ENCODE results near the gene TJAP1. TPM values are rescaled to one million over a fixed set of nuclear protein-coding genes. Genes with fewer than 3 reads are reported as not detected.

TJAP1 gene
- total RNA-seq, 2 experiments from 2014 or later, result 35.6 to 37.2 TPM

DNA sequence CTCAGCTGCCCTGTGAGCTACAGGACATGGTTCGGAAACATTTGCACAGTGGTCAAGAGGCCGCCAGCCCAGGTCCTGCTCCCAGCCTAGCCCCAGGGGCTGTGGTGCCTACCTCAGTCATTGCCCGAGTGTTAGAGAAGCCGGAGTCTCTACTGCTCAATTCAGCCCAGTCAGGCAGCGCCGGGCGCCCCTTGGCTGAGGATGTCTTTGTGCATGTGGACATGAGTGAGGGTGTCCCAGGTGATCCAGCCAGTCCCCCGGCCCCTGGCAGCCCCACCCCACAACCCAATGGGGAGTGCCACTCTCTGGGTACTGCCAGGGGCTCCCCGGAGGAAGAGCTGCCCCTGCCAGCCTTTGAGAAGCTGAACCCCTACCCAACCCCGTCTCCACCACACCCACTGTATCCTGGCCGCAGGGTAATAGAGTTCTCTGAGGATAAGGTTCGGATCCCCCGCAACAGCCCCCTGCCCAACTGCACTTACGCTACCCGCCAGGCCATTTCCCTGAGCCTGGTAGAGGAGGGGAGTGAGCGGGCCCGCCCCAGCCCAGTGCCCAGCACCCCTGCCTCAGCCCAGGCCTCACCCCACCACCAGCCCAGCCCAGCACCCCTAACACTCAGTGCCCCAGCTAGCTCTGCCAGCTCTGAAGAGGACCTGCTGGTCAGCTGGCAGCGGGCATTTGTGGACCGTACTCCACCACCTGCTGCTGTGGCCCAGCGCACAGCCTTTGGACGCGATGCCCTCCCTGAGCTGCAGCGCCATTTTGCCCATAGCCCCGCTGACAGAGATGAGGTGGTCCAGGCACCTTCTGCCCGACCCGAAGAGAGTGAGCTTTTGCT is 27.6 kb downstream of the TJAP1 start:
- H3K4me1 Mint-ChIP-seq, result peaks cover 7% of the 10 kb centered on the region
- CTCF ChIA-PET, result interaction anchor here (0.6 to 6.3 kb wide), 15 partner anchors 12 to 293 kb away, joined by 3 to 65 read pairs (median 7); partner anchors contain the start of genes ABCC10, CRIP3, DLK2 and DNPH1
- no peaks in the 10 kb centered on the region for H3K9me3 Mint-ChIP-seq (ENCODE audit: low read depth)
- POLR2A ChIA-PET, result interaction anchor here (0.5 kb wide), 1 partner anchor 406 kb away, joined by 3 read pairs; no protein-coding TSS in a partner anchor
- intact Hi-C loops (cut with DNase I, micrococcal nuclease), result loop anchor here in 1 of 2 experiments (5.0 kb wide), 1 partner anchor 138 kb away; the partner anchor contains the start of gene ZNF318
- no peak for DNase-seq
- no peak for ATAC-seq
- no peak overlapping the region for H3K27ac Mint-ChIP-seq
- H3K4me3 Mint-ChIP-seq, result no peak overlapping the region
- H3K36me3 Mint-ChIP-seq (ENCODE audit: low read depth), result peaks cover 19% of the 10 kb centered on the region
- peaks cover 12% of the 10 kb centered on the region for H3K27me3 Mint-ChIP-seq

DNA sequence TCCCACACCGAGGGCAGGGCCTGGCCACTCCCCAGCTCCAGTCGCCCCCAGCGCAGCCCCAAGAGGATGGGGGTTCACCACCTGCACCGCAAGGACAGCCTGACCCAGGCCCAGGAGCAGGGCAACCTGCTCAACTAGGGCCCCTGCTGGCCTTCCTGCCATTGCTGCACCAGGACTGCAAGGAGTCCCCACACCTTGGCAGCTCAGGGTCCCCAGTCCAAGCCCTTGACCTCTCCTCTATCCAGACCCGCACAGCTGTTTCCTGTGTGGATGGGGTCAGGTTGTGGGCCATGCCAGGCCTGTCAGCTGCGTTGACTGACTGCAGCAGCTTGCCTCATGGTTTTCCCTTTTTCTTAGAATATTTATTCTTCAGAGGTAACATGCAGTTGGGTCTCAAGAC is 28.3 kb downstream of the TJAP1 start:
- Mint-ChIP-seq H3K4me3 (no peak overlapping the region), H3K36me3 (ENCODE audit: low read depth) (peaks cover 18% of the 10 kb centered on the region)

DNA sequence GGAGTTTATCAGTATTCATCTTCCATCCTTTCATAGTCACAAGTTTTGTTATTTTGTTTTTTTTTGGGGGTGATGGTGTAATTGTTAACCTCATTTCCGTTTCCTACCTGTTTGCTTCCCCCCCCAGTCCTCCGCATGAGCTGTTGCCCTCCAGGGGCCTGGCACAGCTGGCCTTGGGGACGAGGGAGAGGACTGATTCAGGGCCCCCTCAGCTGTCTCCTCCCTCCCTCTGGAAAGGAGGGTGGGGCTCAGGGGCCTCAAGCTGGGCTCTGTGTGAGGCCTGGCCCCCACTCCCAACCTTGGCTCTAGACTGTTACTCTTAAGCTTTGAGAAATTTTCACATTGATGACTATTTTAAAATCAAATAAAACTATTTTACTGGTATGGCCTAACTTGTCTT is 28.8 kb downstream of the TJAP1 start:
- no peak overlapping the region for H3K4me3 Mint-ChIP-seq
- H3K27me3 Mint-ChIP-seq, result peaks cover 12% of the 10 kb centered on the region
- POLR2A ChIA-PET, result no interaction called here
- CTCF ChIA-PET, result interaction anchor here (0.6 to 6.3 kb wide), 35 partner anchors 11 to 852 kb away, joined by 3 to 65 read pairs (median 5); partner anchors contain the start of genes CRIP3, DLK2, DNPH1 and POLR1C
- H3K4me1 Mint-ChIP-seq, result peaks cover 7% of the 10 kb centered on the region
- H3K36me3 Mint-ChIP-seq (ENCODE audit: low read depth), result peaks cover 20% of the 10 kb centered on the region
- no peaks in the 10 kb centered on the region for H3K9me3 Mint-ChIP-seq (ENCODE audit: low read depth)
- no peak overlapping the region for H3K27ac Mint-ChIP-seq
- DNase-seq (no peak), ATAC-seq (no peak)
- intact Hi-C loops (cut with DNase I, micrococcal nuclease), result loop anchor here (1.0 to 5.0 kb wide), 6 partner anchors 52 to 243 kb away; partner anchors contain the start of gene ZNF318 (in 1 of the 2)

More for the DNA sequence above, 28.3 kb downstream of the TJAP1 start:
- ChIA-PET CTCF (interaction anchor here (0.6 to 6.3 kb wide), 31 partner anchors 11 to 730 kb away, joined by 3 to 65 read pairs (median 5); partner anchors contain the start of genes ABCC10, CRIP3, DLK2 and DNPH1), POLR2A (interaction anchor here (0.5 kb wide), 1 partner anchor 407 kb away, joined by 3 read pairs; no protein-coding TSS in a partner anchor)
- H3K27me3 Mint-ChIP-seq, result peaks cover 12% of the 10 kb centered on the region
- H3K27ac Mint-ChIP-seq, result no peak overlapping the region
- ATAC-seq (no peak), DNase-seq (no peak)
- intact Hi-C loops (cut with DNase I, micrococcal nuclease), result loop anchor here (1.0 to 5.0 kb wide), 6 partner anchors 51 to 242 kb away; partner anchors contain the start of gene ZNF318 (in 1 of the 2)
- H3K9me3 Mint-ChIP-seq (ENCODE audit: low read depth), result no peaks in the 10 kb centered on the region
- H3K4me1 Mint-ChIP-seq, result peaks cover 7% of the 10 kb centered on the region

DNA sequence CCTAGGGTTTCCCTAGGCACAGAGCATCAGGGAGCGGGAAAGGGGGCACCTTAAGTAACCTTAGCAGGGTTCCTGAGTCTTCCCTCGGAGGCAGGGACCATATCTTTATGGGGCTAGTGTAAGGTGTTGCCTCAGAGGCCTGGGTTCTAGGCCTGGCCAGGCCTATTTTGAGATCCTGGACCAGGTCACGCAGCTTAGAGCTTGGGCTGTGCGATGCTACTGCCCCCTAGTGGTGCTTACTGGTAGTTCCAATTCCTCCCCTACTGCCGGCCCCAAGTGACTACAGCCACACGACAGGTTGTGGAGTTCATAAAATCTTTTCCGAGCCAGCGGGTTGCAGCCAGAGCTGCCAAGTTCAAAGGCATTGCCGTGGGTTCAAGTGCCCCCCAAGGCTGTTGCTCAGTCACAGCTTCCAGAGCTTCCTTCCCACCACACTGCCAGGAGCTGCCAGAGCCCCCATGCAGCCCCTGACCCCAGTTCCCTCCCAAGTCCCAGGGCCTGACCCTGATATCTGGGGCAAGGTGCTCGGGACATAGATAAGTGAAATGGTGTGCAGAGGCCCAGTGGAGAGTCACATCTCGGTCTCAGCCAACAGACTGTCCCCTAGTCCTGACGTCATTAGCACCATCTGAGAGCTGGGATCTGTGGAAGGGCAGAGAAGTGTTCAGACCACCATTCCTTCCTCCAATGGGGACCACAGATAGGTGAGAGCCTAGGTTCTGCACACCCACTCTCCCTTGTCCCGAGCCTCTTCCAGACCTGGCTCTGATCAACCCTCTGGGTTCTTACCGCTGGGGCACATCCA is 29.5 kb downstream of the TJAP1 start:
- Mint-ChIP-seq H3K27ac (no peak overlapping the region), H3K27me3 (peaks cover 12% of the 10 kb centered on the region), H3K4me1 (peaks cover 7% of the 10 kb centered on the region), H3K9me3 (ENCODE audit: low read depth) (no peaks in the 10 kb centered on the region), H3K36me3 (ENCODE audit: low read depth) (peaks cover 22% of the 10 kb centered on the region), H3K4me3 (no peak overlapping the region)
- ChIA-PET POLR2A (no interaction called here), CTCF (interaction anchor here (0.6 to 6.3 kb wide), 39 partner anchors 9 to 853 kb away, joined by 3 to 65 read pairs (median 4); partner anchors contain the start of genes CRIP3, DLK2, DNPH1 and POLR1C)
- intact Hi-C loops (cut with DNase I, micrococcal nuclease), result loop anchor here (1.0 to 5.0 kb wide), 6 partner anchors 53 to 244 kb away; partner anchors contain the start of gene ZNF318 (in 1 of the 2)
- ATAC-seq, result peak; percentile 83
- peak; percentile 89 for DNase-seq

DNA sequence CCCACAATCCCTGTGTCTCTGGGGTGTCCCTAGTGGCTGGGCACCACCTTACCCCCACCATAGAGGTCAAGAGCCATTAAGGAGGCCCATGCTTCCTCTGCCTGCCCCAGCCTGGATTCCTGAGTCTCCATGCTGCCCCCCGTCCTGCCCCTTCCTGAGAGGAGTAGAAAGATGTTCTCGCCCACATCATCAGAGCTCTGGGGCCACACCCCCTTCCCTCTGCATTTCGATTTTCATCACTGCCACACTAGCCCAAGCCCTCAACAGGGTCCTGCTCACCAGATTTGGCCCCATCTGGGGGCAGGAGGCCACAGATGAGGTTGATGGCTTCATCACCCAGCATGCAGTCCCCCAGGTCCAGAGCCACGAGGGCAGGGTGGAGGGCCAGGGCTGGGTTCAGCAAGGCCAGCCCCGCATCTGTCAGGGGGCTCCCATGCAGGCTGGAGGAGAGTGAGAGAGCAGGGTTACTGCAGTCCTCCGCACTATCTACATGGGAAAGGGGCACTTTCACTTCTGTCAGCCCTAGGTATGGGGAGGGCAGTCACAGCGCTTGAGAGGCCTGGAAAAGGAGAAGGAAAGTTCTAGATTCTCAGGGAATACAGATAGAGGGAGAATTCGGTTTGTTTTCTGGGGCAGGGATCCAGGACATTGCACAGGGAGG is 31.2 kb downstream of the TJAP1 start:
- ChIA-PET CTCF (interaction anchor here (0.6 to 6.3 kb wide), 11 partner anchors 8 to 246 kb away, joined by 3 to 65 read pairs (median 4); partner anchors contain the start of genes CRIP3, POLR1C and YIPF3), POLR2A (no interaction called here)
- Mint-ChIP-seq H3K36me3 (ENCODE audit: low read depth) (peaks cover 26% of the 10 kb centered on the region), H3K4me1 (peaks cover 10% of the 10 kb centered on the region), H3K4me3 (peak overlapping the region; percentile 61), H3K27me3 (peaks cover 12% of the 10 kb centered on the region), H3K27ac (no peak overlapping the region), H3K9me3 (ENCODE audit: low read depth) (no peaks in the 10 kb centered on the region)
- no peak for ATAC-seq
- DNase-seq, result no peak
- intact Hi-C loops (cut with DNase I, micrococcal nuclease), result loop anchor here in 1 of 2 experiments (5.0 kb wide), 1 partner anchor 141 kb away; the partner anchor contains the start of gene ZNF318

DNA sequence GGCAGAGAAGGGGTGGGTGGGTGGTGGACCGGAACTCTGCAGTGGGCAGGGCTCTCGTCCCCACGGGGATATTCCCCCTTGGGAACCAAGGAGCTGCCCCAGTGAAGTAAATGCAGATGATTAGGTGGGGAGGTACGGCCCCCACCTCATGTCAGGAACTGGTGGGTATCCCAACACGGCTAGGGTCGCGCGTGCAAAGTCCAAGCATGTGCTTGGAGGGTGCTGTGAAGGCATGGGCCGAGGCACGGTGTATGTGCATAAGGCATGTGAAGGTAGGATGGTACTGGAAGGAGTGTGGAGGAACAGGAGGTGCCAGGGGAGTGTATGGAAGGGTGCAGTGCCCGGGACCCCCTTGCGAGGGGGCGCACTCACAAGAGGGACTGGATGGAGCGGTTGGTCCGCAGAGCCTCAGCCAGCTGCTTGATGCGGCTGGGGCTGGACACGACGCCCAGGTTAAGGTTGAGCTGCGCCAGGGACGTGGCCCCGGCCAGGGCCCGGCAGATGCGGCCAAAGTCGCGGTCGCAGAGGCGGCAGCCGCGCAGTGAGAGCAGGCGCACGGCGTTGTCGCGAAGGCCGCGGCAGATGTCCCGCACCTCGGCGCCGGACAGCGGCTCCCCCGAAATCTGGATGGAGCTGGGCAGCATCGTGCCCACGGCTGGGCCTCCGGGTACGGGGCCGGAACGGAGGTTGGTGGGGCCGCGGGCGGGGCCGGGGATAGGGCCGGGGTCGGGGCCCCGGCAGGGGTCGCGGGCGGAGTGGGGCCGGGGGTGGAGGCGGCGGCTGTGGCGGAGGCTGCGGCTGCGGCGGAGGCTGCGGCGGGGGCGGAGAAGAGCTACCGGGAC is 32.0 kb downstream of the TJAP1 start:
- Mint-ChIP-seq H3K36me3 (ENCODE audit: low read depth) (peaks cover 26% of the 10 kb centered on the region), H3K4me3 (peak overlapping the region; percentile 61), H3K9me3 (ENCODE audit: low read depth) (no peaks in the 10 kb centered on the region), H3K27me3 (peaks cover 12% of the 10 kb centered on the region), H3K27ac (no peak overlapping the region), H3K4me1 (peaks cover 14% of the 10 kb centered on the region)
- DNase-seq, result no peak
- ChIA-PET CTCF (interaction anchor here (0.6 to 1.5 kb wide), 6 partner anchors 8 to 280 kb away, joined by 3 to 4 read pairs (median 3); partner anchors contain the start of gene DNPH1), POLR2A (interaction anchor here (0.6 kb wide), 1 partner anchor 577 kb away, joined by 4 read pairs; no protein-coding TSS in a partner anchor)
- intact Hi-C loops (cut with DNase I, micrococcal nuclease), result loop anchor here in 1 of 2 experiments (5.0 kb wide), 1 partner anchor 142 kb away; the partner anchor contains the start of gene ZNF318
- no peak for ATAC-seq

DNA sequence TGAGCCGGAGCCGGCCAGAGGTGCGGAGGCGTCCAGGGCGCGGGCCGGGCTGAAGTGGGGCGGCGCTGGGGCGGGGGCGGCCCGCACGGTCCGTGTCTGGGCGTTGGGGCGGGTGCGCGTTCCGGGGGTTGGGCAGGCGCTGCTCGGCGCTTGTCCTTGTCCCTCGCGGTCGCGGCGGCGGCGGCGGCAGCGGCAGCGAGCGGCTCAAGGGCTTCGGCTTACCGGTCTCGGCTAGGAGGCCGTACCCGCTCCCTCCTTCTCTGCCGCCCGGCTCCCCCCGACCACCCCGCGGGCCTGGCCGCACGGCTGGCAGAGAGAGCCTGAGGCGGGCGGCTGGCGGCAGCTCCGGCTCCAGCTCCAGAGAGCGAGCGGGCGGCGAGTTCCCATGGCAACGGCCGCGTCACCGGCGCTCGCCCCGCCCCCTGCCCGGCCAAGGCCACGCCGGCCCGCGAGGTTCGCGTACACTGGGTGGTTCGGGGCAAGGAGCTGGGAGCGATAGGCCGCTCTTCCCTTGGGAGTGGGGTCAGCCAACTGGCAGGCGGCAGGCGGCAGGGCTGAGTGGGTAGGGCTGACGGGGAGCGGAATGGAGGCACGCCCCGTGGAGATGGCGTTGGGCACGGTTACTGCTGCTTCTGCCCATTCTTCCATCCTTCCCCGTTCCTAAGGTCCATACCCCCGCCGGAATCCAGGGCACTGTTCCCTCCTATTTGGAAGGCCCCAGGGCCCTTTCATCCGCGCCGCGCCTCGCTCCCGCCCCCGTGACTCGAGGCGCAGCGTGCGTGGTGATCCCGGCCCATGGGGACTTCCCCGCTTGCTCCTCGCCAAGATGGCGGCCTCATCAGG is 32.8 kb downstream of the TJAP1 start, which contains the start of gene LRRC73:
Gene LRRC73, minus strand, starts transcription at position 363 of the 843 bp plus-strand sequence. CDS start 561 bp downstream, outside the sequence.
- DNase-seq (peak; percentile 85), ATAC-seq (peak; percentile 71)
- Mint-ChIP-seq H3K36me3 (ENCODE audit: low read depth) (peaks cover 26% of the 10 kb centered on the region), H3K4me1 (peaks cover 22% of the 10 kb centered on the region), H3K27ac (no peak within 1 kb of the TSS), H3K4me3 (peak within 1 kb of the TSS; percentile 67), H3K9me3 (ENCODE audit: low read depth) (no peaks in the 10 kb centered on the region), H3K27me3 (peaks cover 12% of the 10 kb centered on the region)
- ChIA-PET POLR2A (interaction anchor here (0.6 kb wide), 1 partner anchor 576 kb away, joined by 4 read pairs; no protein-coding TSS in a partner anchor), CTCF (interaction anchor here (0.7 to 1.5 kb wide), 4 partner anchors 9 to 281 kb away, joined by 3 to 4 read pairs (median 3); partner anchors contain the start of gene DNPH1)
- intact Hi-C loops (cut with DNase I, micrococcal nuclease), result loop anchor here (1.0 to 5.0 kb wide), 3 partner anchors 33 to 143 kb away; partner anchors contain the start of genes TJAP1 (in 1 of the 2) and ZNF318 (in 1 of the 2)

DNA sequence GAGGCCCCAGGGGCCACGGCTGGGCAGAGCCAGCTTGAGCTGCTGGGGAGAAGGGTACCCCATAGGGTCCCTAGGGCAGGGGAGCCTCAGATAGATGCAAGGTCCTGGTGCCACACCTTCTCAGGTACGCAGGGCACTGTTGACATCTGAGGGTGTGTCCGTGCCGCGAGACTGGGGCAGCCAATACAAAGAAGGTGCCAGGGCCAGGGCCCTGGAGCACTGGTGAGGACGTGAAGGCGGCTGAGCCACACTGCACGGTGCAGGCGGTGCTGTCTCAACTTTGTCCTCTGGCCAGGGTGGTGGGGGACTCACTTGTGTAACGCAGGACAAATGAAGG is 33.4 kb downstream of the TJAP1 start:
- no peaks in the 10 kb centered on the region for H3K9me3 Mint-ChIP-seq (ENCODE audit: low read depth)
- peak overlapping the region; percentile 67 for H3K4me3 Mint-ChIP-seq
- H3K36me3 Mint-ChIP-seq (ENCODE audit: low read depth), result peaks cover 29% of the 10 kb centered on the region
- no peak for DNase-seq
- intact Hi-C loops (cut with DNase I, micrococcal nuclease), result loop anchor here in 1 of 2 experiments (1.0 kb wide), 2 partner anchors 33 to 56 kb away; partner anchors contain the start of gene TJAP1
- no peak overlapping the region for H3K27ac Mint-ChIP-seq
- ATAC-seq, result no peak
- ChIA-PET POLR2A (no interaction called here), CTCF (interaction anchor here (1.5 kb wide), 1 partner anchor 14 kb away, joined by 3 read pairs; no protein-coding TSS in a partner anchor)
- H3K27me3 Mint-ChIP-seq, result peaks cover 12% of the 10 kb centered on the region
- peaks cover 28% of the 10 kb centered on the region for H3K4me1 Mint-ChIP-seq
